SK-N-SH treated with all-trans-retinoic acid at 6 μM for 48 hours (cell line): ENCODE measurements around the gene CBLN3.

Experiments used
- ARNTL ChIP-seq: fragments of 450-650 bp; formaldehyde crosslinking; IDR thresholded peaks from 2 replicates; pipeline ENCODE4 v1.5.0; 2020; ENCODE audit warnings: low read depth, mild to moderate bottlenecking, moderate library complexity, borderline replicate concordance
- CREB5 ChIP-seq: fragments of 250-450 bp; sonication (Bioruptor Pico); IDR thresholded peaks from 2 replicates; pipeline ENCODE4 v1.5.1; 2020; ENCODE audit warnings: low read depth, mild to moderate bottlenecking, moderate library complexity
- GLIS3 ChIP-seq: fragments of 250-450 bp; sonication (Bioruptor Pico); IDR thresholded peaks from 2 replicates; pipeline ENCODE4 v1.5.0; 2020; ENCODE audit warnings: mild to moderate bottlenecking, moderate library complexity
- ISL1 ChIP-seq: fragments of 250-450 bp; sonication (Bioruptor Pico); IDR thresholded peaks from 2 replicates; pipeline ENCODE4 v2.1.2; 2022; ENCODE audit warnings: mild to moderate bottlenecking, moderate library complexity
- ZFP3 ChIP-seq: fragments of 250-450 bp; sonication (Bioruptor Pico); IDR thresholded peaks from 2 replicates; pipeline ENCODE4 v1.5.0; 2020; ENCODE audit warnings: mild to moderate bottlenecking, moderate library complexity

- no peak for TF ChIP-seq CREB5 (CRISPR knock-in tag)
- TF ChIP-seq ISL1 (CRISPR knock-in tag): no peak
- no peak for TF ChIP-seq ZFP3 (CRISPR knock-in tag)
- no peak for TF ChIP-seq GLIS3 (CRISPR knock-in tag)
- no peak for TF ChIP-seq ARNTL (CRISPR knock-in tag)
These were observed 5.8 kb upstream of the CBLN3 start for GRCh38 chr14:24435192-24435810.
